Measurements from ENCODE around the gene TBL1XR1.

DNA sequence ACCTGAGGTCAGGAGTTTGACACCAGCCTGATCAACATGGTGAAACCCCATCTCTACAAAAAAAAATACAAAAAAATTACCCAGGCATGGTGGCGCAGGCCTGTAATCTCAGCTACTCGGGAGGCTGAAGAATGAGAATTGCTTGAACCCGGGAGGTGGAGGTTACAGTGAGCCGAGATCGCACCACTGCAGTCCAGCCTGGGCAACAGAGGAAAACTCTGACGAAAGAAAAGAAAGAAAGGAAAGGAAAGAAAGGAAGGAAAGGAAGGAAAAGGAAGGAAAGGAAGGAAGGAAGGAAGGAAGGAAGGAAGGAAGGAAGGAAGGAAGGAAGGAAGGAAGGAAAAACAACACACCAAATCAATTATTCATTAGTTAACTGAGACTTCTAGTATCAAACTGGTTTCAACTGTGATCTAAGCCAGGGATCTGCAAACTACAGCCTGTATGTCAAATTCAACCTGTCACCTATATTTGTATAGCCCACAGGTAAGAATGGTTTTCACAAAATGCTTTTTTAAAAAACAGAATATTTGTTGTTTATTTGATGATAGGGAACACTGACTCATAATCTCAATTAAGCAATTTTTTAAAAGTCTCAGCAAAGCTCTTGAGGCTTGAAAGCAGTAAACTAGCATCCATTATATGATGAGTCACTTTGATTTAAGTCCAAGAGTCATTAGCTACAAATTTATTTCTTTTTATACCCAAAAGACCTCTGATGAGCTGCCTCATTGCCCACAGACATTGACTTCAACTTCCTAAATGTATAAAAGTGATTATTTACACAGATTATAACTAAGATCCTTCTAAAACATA lies 127.6 kb downstream of the TBL1XR1 start:
- no peak for TF ChIP-seq CTCF (IDR thresholded peaks at IDR 0.05)
- no peak for TF ChIP-seq POLR2A (IDR thresholded peaks at IDR 0.05)
